ENCODE measurements around the gene ELOB. TPM values are rescaled to one million over a fixed set of nuclear protein-coding genes. Genes with fewer than 3 reads are reported as not detected.
A peak's percentile ranks its signal among the peaks of the same experiment; 100 is the strongest.

The ELOB gene
- total and polyA plus RNA-seq, 2 of the 13 experiments (the other 11 are each of a cell fraction or from before 2014, with no cell fraction given) = 208 to 225 TPM

DNA sequence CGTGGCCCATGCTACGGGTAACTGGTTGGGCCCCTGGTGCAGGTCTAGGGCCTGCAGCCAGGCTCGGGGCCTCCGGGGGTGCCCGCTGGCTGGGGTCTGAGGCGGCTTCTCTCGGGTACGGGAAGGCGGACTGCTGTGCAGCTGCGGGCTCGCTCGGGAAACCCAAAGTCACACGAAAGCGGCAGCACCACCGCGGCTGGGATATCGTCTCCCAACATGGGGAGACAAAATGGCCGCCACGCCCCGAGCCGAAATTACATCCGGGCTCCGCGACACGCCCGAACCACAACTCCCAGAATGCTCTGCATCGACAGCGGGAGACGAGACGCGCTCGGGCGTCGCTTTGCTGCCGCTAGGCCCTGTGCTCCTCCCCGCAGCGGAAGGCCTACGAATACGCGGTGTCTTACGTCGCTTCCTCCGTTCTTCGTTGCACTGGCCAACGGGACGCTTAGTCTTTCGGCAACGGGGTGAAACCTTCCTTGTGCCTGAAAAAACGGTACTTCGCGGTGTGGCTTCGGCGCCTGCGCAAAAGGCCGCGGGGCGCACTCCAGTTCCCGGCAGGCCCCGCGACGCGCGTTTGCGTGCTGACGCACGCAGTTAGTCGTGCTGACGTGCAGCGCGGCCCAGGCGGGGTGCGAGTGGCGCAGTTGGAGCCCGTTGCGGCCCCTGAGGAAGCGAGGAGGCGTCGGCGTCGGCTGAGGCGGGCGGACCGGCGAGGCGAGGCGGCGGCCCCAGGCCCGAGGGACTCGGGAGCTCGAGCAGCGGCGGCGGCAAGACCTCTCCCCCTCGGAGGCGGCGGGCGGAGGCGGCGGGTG lies 24.8 kb downstream of the ELOB start, which contains the start of gene SRRM2 (continued):
- TF ChIP-seq, protein P1, sequence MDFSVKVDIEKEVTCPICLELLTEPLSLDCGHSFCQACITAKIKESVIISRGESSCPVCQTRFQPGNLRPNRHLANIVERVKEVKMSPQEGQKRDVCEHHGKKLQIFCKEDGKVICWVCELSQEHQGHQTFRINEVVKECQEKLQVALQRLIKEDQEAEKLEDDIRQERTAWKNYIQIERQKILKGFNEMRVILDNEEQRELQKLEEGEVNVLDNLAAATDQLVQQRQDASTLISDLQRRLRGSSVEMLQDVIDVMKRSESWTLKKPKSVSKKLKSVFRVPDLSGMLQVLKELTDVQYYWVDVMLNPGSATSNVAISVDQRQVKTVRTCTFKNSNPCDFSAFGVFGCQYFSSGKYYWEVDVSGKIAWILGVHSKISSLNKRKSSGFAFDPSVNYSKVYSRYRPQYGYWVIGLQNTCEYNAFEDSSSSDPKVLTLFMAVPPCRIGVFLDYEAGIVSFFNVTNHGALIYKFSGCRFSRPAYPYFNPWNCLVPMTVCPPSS (IDR thresholded peaks at IDR 0.05) = no peak
- TF ChIP-seq NFKBIZ (CRISPR knock-in tag; IDR thresholded peaks at IDR 0.05) = peak; percentile 56
- no peak for TF ChIP-seq ZBTB49 (CRISPR knock-in tag; IDR thresholded peaks at IDR 0.05; ENCODE audit: borderline replicate concordance)
- TF ChIP-seq NR1H2 (CRISPR knock-in tag; IDR thresholded peaks at IDR 0.05; ENCODE audit: borderline replicate concordance, low read depth) = no peak; the same call in 1 of the 2 replicates
- TF ChIP-seq MTF2 (CRISPR knock-in tag; IDR thresholded peaks at IDR 0.05; ENCODE audit: borderline replicate concordance) = no peak
- TF ChIP-seq ZBTB42 (CRISPR knock-in tag; IDR thresholded peaks at IDR 0.05) = no peak
- TF ChIP-seq ZNF564 (CRISPR knock-in tag; IDR thresholded peaks at IDR 0.05) = peak; percentile 19; the same call in 1 of the 2 replicates
- TF ChIP-seq NFKB2 (CRISPR knock-in tag; IDR thresholded peaks at IDR 0.05; ENCODE audit: borderline replicate concordance) = peak; percentile 84; the same call in 1 of the 2 replicates
- peak; percentile 71; the same call in 1 of the 2 replicates for TF ChIP-seq ZSCAN22 (CRISPR knock-in tag; IDR thresholded peaks at IDR 0.05)
- TF ChIP-seq SPEN (CRISPR knock-in tag; IDR thresholded peaks at IDR 0.05; ENCODE audit: low read depth) = peak; percentile 82
- no peak for TF ChIP-seq NFIB (CRISPR knock-in tag; IDR thresholded peaks at IDR 0.05; ENCODE audit: borderline replicate concordance)
- TF ChIP-seq HOXD1 (CRISPR knock-in tag; IDR thresholded peaks at IDR 0.05) = no peak; the same call in 1 of the 2 replicates
- no peak; the same call in 1 of the 2 replicates for TF ChIP-seq ARHGAP35 (CRISPR knock-in tag; IDR thresholded peaks at IDR 0.05; ENCODE audit: borderline replicate concordance)
- 0 out of 2 replicates have a peak, but pooled peaks have one; percentile 1 for TF ChIP-seq MLLT10 (CRISPR knock-in tag; IDR thresholded peaks at IDR 0.05)
- TF ChIP-seq, protein P2, sequence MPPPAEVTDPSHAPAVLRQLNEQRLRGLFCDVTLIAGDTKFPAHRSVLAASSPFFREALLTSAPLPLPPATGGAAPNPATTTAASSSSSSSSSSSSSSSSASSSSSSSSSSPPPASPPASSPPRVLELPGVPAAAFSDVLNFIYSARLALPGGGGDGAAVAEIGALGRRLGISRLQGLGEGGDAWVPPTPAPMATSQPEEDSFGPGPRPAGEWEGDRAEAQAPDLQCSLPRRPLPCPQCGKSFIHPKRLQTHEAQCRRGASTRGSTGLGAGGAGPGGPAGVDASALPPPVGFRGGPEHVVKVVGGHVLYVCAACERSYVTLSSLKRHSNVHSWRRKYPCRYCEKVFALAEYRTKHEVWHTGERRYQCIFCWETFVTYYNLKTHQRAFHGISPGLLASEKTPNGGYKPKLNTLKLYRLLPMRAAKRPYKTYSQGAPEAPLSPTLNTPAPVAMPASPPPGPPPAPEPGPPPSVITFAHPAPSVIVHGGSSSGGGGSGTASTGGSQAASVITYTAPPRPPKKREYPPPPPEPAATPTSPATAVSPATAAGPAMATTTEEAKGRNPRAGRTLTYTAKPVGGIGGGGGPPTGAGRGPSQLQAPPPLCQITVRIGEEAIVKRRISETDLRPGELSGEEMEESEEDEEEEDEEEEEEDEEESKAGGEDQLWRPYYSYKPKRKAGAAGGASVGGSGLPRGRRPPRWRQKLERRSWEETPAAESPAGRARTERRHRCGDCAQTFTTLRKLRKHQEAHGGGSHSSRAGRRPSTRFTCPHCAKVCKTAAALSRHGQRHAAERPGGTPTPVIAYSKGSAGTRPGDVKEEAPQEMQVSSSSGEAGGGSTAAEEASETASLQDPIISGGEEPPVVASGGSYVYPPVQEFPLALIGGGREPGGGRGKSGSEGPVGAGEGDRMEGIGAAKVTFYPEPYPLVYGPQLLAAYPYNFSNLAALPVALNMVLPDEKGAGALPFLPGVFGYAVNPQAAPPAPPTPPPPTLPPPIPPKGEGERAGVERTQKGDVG (CRISPR knock-in tag; IDR thresholded peaks at IDR 0.05; ENCODE audit: borderline replicate concordance) = no peak
- TF ChIP-seq, protein P3, sequence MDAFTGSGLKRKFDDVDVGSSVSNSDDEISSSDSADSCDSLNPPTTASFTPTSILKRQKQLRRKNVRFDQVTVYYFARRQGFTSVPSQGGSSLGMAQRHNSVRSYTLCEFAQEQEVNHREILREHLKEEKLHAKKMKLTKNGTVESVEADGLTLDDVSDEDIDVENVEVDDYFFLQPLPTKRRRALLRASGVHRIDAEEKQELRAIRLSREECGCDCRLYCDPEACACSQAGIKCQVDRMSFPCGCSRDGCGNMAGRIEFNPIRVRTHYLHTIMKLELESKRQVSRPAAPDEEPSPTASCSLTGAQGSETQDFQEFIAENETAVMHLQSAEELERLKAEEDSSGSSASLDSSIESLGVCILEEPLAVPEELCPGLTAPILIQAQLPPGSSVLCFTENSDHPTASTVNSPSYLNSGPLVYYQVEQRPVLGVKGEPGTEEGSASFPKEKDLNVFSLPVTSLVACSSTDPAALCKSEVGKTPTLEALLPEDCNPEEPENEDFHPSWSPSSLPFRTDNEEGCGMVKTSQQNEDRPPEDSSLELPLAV (CRISPR knock-in tag; conservative IDR thresholded peaks at IDR 0.05; ENCODE audit: low read depth) = no peak
- peak; percentile 76; the same call in 1 of the 2 replicates for TF ChIP-seq ZNF615 (CRISPR knock-in tag; IDR thresholded peaks at IDR 0.05; ENCODE audit: borderline replicate concordance)
- no peak for TF ChIP-seq SKI (IDR thresholded peaks at IDR 0.05; ENCODE audit: partially characterized antibody)
- TF ChIP-seq HNF4A (CRISPR knock-in tag; IDR thresholded peaks at IDR 0.05) = peak; percentile 28; the same call in 1 of the 2 replicates
- TF ChIP-seq ZNF326 (CRISPR knock-in tag; IDR thresholded peaks at IDR 0.05; ENCODE audit: borderline replicate concordance) = no peak
- TF ChIP-seq JUN (CRISPR knock-in tag; IDR thresholded peaks at IDR 0.05) = no peak; the same call in 1 of the 2 replicates

Measured in HepG2 (cell line).